Adrenal gland (tissue), 12 donors: ENCODE data around the gene STPG1. TPM values are rescaled to one million over a fixed set of nuclear protein-coding genes. Genes with fewer than 3 reads are reported as not detected.

ENCODE experiments used
- DNase-seq, 7 donors: peaks; one replicate each; pipeline ENCODE4 v3.0.0-alpha.2; 2019 to 2020
- H3K27ac ChIP-seq, 5 donors: fragments of 200-600 bp; sonication (generic) in 4 of 5; 1 replicate in 3 of 5; 2 replicates in 2 of 5; pipeline versions ENCODE4 v1.5.1 to v1.8.0; 2016 to 2020; ENCODE audit warnings: mild to moderate bottlenecking in 1 of 5
- H3K27me3 ChIP-seq: fragments of 200-600 bp; 2 replicates; pipeline ENCODE4 v1.8.0; 2021
- H3K36me3 ChIP-seq, 2 donors: fragments of 200-600 bp; replicated peaks in 1 of 2; 1 replicate in 1 of 2; 2 replicates in 1 of 2; pipeline versions ENCODE4 v1.5.1 to v1.8.0; 2018 to 2022
- H3K4me1 ChIP-seq, 2 donors: fragments of 200-600 bp; replicated peaks in 1 of 2; 1 replicate in 1 of 2; 2 replicates in 1 of 2; pipeline versions ENCODE4 v1.5.1 to v1.8.0; 2018 to 2021
- H3K4me3 ChIP-seq, 4 donors: fragments of 200-600 bp; sonication (generic) in 3 of 4; one replicate each; pipeline ENCODE4 v1.5.1; 2016 to 2018
- H3K9me3 ChIP-seq, 3 donors: fragments of 200-600 bp; sonication (generic) in 1 of 3; replicated peaks in 1 of 3; 1 replicate in 2 of 3; 2 replicates in 1 of 3; pipeline versions ENCODE4 v1.5.1 to v1.8.0; 2016 to 2021
- CTCF ChIP-seq, 6 experiments: fragments of 450-650 bp in 4 of 6; fragments of 200-600 bp in 2 of 6; sonication (generic) in 1 of 6; IDR thresholded peaks; 1 replicate in 5 of 6; 2 replicates in 1 of 6; pipeline versions ENCODE4 v1.5.1 to v1.8.0; 2016 to 2021; ENCODE audit warnings: antibody characterized with exemption in 6 of 6, mild to moderate bottlenecking in 2 of 6, moderate library complexity in 1 of 6
- POLR2A ChIP-seq, 2 donors: fragments of 450-650 bp; IDR thresholded peaks; one replicate each; pipeline ENCODE4 v1.6.1; 2017; ENCODE audit warnings: antibody characterized with exemption in 2 of 2, mild to moderate bottlenecking in 2 of 2, moderate library complexity in 1 of 2
- WGBS, 4 donors: extraction: QIAGEN DNeasy Blood & Tissue Kit in 2 of 4; methylation state at CpG; one replicate each; pipeline versions ENCODE4 v1.1.5 to v1.1.7; 2013 to 2017; 5-methylcytosine and 5-hydroxymethylcytosine counted together
- intact Hi-C, 2 donors: fragments of 100-400 bp; cut with DNase I; formaldehyde crosslinking; loops; one replicate each; pipeline versions ENCODE4 v1.14.1 to v1.15.0; 2022 to 2023
- polyA plus RNA-seq, 3 donors: library from polyadenylated mRNA; stranded (reverse); fragments of 200-250 nt in 2 of 3; fragments of 350-450 nt in 1 of 3; fragmentation: Illumina TruSeq in 1 of 3; extraction: RNeasy Lipid Tissue Mini Kit (QIAGEN cat#74804) in 1 of 3; gene quantifications; one replicate each; pipeline ENCODE4 v1.2.3, GENCODE V29; 2013 to 2014
- total RNA-seq, 9 donors: library from RNA; depleted of rRNA in 4 of 9; stranded (reverse); fragments of >200 nt in 4 of 9; fragments of 120-200 nt in 1 of 9; fragmentation: NEBNext Ultra II Directional in 1 of 9; extraction: Animal tissue kit (Norgen Biotek cat#: 25700) in 1 of 9; gene quantifications; one replicate each; pipeline versions ENCODE4 v1.1.0 to v1.2.4, GENCODE V29; 2013 to 2023
- donor health status: healthy with polysubstance abuse.
- donor health status: Bipolar disorder and iron deficiency.
- donor health status: DM: yes; HTN: yes; CAD: no.
- donor health status: DM: no; HTN: no; CAD: no.
- donor health status: DM: no; HTN: no; CAD: no.
- donor health status: DM: yes; HTN: yes; CAD: no.

Gene STPG1
- total and polyA plus RNA-seq, 12 donors = 2.1 to 8.9 (median 5.7) TPM

- H3K27me3 ChIP-seq = no peaks in the 10 kb centered on the region
- H3K27ac ChIP-seq = no peak overlapping the region
- no peaks in the 10 kb centered on the region for H3K36me3 ChIP-seq
- 78 to 87% (median 83%) methylated on average over 5 to 8 of the region's 8 CpGs for whole genome bisulfite sequencing, 4 donors
- no peaks in the 10 kb centered on the region for H3K4me1 ChIP-seq
- DNase-seq = no peak
- no peak overlapping the region for H3K4me3 ChIP-seq
- intact Hi-C loops = no loop called here
- H3K9me3 ChIP-seq = no peaks in the 10 kb centered on the region
- no peak for TF ChIP-seq CTCF (IDR thresholded peaks at IDR 0.05)
- TF ChIP-seq POLR2A (IDR thresholded peaks at IDR 0.05) = no peak
Measured at GRCh38 chr1:24344090-24344742, 69.4 kb downstream of the STPG1 start.

- 89 to 97% (median 90%) methylated on average over 12 to 13 of the region's 13 CpGs for WGBS, 4 donors
- H3K4me1 ChIP-seq = no peaks in the 10 kb centered on the region
- H3K9me3 ChIP-seq = no peaks in the 10 kb centered on the region
- no peak for DNase-seq
- no peaks in the 10 kb centered on the region for H3K27me3 ChIP-seq
- TF ChIP-seq CTCF (IDR thresholded peaks at IDR 0.05) = no peak
- no peak for TF ChIP-seq POLR2A (IDR thresholded peaks at IDR 0.05)
- H3K27ac ChIP-seq = no peak overlapping the region
- no peak overlapping the region for H3K4me3 ChIP-seq
- H3K36me3 ChIP-seq = no peaks in the 10 kb centered on the region
- intact Hi-C loops = no loop called here
Measured at GRCh38 chr1:24343412-24344089, 70.0 kb downstream of the STPG1 start.

GRCh38 chr1:24341260-24341659 is 72.3 kb downstream of the STPG1 start:
- no peak for TF ChIP-seq CTCF (IDR thresholded peaks at IDR 0.05)
- TF ChIP-seq POLR2A (IDR thresholded peaks at IDR 0.05) = no peak

GRCh38 chr1:24340770-24341169 is 72.8 kb downstream of the STPG1 start:
- intact Hi-C loops = no loop called here
- WGBS, 4 donors = 72 to 96% (median 81%) methylated on average over 5 to 8 of the region's 8 CpGs
- no peak overlapping the region for H3K27ac ChIP-seq
- no peak overlapping the region for H3K4me3 ChIP-seq
- DNase-seq = no peak
- TF ChIP-seq CTCF (IDR thresholded peaks at IDR 0.05) (no peak), POLR2A (IDR thresholded peaks at IDR 0.05) (no peak)
- no peaks in the 10 kb centered on the region for H3K27me3 ChIP-seq
- no peaks in the 10 kb centered on the region for H3K9me3 ChIP-seq
- H3K36me3 ChIP-seq = no peaks in the 10 kb centered on the region
- H3K4me1 ChIP-seq = no peaks in the 10 kb centered on the region

More at GRCh38 chr1:24341260-24341659, 72.3 kb downstream of the STPG1 start:
- H3K4me3 ChIP-seq = no peak overlapping the region
- no peak overlapping the region for H3K27ac ChIP-seq
- no peaks in the 10 kb centered on the region for H3K36me3 ChIP-seq
- H3K4me1 ChIP-seq = no peaks in the 10 kb centered on the region
- no peaks in the 10 kb centered on the region for H3K27me3 ChIP-seq
- H3K9me3 ChIP-seq = no peaks in the 10 kb centered on the region
- no peak for DNase-seq
- WGBS, 4 donors = 75 to 82% (median 78%) methylated on average over 8 of the region's 8 CpGs
- intact Hi-C loops = no loop called here
